Right forelimb (tissue), 1 donor: ENCODE measurements around the gene CLEC16A.
"Not testable (repeated sequence)": the region's sequence is repeated elsewhere in the genome, so short reads cannot be mapped to it uniquely, and the experiment has no call there.

Source experiments
- DNase-seq: peaks from one replicate; pipeline ENCODE4 v3.0.0-alpha.2; 2018

CLEC16A gene

DNA sequence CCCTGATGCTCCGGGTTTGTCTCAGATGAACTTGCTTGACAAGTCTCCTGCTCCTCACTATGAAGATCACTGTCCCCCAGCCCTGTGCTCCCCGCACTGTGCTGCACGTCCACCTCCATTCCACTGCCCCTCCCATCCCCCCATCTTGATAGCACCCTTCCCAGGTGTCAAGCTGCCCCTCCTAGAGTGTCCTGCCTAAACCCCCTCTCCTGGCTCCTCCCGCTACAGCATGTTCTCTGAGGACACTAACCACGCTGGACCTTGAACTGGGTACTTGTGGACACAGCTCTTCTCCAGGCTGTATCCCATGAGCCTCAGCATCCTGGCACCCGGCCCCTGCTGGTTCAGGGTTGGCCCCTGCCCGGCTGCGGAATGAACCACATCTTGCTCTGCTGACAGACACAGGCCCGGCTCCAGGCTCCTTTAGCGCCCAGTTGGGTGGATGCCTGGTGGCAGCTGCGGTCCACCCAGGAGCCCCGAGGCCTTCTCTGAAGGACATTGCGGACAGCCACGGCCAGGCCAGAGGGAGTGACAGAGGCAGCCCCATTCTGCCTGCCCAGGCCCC lies 20.6 kb upstream of the CLEC16A start:
- DNase-seq: no peak

DNA sequence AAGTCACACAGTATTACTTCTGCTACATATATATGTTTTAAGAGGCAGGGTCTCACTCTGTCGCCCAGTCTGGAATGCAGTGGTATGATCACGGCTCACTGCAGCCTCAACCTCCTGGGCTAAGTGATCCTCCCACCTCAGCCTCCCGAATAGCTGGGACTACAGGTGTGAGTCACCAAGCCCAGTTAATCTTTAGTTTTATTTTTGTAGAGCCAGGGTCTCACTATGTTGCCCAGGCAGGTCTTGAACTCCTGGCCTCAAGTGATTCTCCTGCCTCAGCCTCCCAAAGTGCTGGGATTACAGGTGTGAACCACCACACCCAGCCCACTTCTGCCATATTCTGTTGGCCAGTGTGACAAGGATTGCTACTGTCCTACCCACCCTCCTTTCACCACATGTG lies 19.1 kb upstream of the CLEC16A start:
- not testable (repeated sequence) for DNase-seq

DNA sequence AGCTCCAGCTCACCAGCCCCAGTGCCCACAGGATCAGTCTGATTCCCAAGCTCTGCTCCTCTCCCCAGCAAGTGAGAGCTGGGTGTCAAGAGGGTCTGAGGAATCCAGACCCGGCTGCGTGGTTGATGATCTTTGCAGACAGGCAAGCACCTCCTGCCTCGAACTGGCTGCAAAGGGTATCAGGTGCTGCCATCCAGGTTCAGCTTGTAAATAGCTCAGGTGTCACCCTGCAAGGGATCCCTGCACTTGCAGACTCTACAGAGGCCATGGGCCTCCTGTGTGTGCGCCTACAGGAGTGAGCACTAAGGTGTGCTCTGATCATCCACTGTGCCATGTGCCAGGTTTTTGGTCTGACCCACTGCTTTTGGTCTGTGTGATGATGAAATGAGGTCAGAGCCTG lies 18.3 kb upstream of the CLEC16A start:
- DNase-seq: no peak

GRCh38 chr16:10926867-10927266 lies 17.5 kb upstream of the CLEC16A start:
- no peak for DNase-seq

DNA sequence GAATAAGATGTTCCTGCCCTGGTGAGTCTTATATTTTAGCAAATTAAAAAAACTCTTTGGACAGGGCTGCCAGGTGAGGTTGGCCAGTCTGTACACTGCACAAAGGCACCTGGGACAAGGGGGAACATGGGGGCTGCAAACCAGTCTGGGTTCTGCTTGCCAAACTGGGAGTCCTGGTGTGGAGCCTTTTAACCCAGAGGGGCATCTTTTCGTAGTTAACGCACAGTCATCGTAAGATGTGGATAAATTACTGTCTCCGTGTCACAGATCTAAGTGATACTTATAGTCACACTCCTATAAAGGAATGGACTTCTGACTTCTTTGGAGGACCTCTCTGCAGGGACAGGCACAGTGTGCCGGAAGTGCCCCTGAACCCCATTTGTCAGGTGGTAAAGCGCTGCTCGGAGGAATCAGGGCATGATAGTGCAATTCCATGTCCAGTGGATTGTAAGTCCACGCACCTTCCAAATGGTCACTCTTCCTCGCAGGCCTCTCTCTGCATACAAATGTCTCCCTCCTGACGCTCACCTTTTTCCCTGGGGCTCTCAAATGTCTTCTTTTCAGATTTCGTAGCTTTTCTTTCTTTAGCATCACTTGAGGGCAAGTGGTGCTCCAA lies 16.8 kb upstream of the CLEC16A start:
- no peak for DNase-seq

GRCh38 chr16:10929097-10929496 lies 15.3 kb upstream of the CLEC16A start:
- DNase-seq: not testable (repeated sequence)

DNA sequence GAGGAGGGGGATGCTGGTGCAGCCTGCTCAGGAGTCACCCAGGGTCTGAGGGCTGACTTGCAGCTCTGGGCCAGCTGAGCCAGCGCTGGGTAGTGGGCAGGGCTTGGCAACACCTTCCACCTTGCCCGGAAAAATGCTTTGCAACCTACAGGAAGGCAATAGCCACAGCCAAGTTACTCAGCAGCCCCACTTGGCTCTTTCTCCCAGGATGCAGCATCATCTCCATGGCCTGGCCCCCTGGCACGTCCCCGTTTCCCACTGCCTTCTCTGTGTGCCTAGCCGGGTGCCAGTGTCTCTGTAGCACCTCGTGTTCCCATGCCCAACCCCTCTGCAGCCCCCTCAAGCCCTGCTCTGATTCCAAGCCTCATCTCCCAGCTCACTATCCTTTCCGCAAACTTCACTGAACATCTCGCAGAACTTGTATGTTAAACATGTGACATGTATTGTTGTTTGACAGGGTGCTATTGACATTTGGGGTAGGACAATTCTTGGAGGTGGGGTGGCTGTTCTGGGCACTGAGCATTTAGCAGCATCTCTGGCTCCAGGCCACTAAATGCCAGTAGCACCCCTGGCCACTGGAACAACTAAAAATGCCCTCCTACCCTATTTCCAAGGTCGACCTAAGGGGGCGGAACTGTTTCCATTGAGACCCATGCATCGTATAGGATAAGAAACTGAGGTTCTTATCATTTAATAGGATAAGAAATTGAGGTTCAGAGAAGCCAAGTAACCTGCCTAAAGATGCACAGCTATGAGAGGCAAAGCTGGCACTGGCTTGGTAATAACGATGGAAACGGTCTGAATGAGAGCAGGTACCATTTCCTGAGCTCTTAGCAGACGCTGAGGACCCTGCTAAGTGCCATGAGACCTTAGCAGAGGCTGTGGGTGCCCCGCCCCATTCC lies 14.3 kb upstream of the CLEC16A start:
- no peak for DNase-seq

DNA sequence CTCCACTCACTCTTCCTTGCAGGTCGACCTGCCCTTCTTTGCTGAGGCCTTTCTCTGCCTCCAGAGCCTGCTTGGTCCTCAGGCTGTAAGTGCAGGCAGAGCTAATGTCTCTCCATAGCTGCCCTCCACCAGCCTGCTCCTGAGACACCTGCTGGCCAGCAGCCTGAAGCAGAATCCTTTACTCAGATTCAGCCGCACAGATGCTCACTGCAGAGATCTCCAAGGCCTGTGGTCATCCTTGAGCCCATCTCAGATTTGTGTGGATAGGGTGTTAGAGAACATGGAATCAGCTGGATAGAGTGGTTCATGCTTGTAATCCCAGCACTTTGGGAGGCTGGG lies 13.6 kb upstream of the CLEC16A start:
- DNase-seq: no peak

DNA sequence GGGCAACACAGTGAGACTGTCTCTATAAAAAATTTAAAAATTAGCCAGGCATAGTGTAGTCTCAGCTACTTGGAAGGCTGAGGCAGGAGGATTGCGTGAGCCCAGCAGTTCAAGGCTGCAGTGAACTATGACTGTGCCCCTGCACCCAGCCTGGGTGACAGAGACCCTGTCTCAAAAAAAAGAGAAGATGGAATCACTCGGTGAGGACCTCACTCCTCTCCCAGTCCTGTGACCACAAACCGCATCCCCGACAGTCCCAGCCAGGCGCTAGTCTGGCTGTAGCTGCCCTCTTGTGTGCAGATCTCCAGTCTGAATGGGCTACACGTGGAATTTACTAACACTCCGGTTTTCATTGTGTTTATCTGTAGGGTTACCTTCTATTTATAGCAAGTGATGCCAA lies 13.2 kb upstream of the CLEC16A start:
- DNase-seq: no peak

DNA sequence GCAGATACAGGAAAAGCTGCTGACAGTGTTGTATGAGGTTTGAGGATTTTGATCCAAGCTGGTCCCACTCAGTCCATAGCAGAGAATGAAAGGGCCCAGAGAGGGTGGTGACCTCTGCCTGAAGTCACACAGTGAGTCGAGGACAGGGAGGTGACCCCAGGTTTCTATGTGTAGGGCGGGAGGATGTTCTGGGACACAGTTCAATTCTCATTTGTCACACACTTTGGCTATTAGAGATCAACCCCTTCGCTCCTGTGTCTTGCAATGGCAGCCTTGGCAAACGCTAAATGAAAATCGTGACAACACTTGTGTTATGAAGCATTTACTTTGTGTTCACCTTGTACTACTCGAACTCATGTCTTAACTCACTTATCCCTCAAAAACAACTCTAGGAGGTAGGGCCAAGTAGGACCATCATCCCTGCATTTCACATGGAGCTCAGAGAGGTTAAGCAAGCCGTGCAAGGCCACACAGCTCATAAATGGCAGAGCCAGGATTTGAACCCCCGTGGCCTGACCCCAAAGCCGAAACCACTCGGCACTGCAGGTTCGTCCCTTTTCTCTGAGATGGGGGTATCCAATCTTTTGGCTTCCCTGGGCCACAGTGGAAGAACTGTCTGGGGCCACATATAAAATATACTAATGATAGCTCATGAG lies 12.3 kb upstream of the CLEC16A start:
- DNase-seq: no peak

- no peak for DNase-seq
Measured at GRCh38 chr16:10932959-10933710, 11.2 kb upstream of the CLEC16A start.

DNA sequence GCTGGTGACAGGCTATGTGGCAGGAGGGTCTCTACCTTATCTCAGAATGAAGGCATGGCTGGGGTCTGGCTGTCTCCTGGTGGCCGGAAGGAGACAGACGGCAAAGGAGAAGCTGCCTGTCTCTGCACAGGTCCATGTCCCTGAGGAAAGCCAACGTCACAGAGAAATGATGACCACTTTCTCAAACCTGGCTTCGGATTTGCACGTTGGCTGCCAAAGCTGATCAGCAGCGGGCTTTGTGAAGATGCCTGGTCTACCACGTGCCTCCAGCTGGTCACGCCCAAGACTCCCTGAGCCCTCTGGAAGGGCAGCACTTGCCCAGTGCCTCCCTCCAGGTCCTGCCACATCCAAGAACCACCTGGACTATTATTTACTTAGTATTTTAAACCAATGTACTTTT lies 10.5 kb upstream of the CLEC16A start:
- DNase-seq: no peak

- no peak for DNase-seq
Measured at GRCh38 chr16:10934325-10935107, 9.8 kb upstream of the CLEC16A start.

GRCh38 chr16:10935226-10935915 lies 9.0 kb upstream of the CLEC16A start:
- no peak for DNase-seq

- no peak for DNase-seq
Measured at GRCh38 chr16:10936272-10936984, 7.9 kb upstream of the CLEC16A start.

DNA sequence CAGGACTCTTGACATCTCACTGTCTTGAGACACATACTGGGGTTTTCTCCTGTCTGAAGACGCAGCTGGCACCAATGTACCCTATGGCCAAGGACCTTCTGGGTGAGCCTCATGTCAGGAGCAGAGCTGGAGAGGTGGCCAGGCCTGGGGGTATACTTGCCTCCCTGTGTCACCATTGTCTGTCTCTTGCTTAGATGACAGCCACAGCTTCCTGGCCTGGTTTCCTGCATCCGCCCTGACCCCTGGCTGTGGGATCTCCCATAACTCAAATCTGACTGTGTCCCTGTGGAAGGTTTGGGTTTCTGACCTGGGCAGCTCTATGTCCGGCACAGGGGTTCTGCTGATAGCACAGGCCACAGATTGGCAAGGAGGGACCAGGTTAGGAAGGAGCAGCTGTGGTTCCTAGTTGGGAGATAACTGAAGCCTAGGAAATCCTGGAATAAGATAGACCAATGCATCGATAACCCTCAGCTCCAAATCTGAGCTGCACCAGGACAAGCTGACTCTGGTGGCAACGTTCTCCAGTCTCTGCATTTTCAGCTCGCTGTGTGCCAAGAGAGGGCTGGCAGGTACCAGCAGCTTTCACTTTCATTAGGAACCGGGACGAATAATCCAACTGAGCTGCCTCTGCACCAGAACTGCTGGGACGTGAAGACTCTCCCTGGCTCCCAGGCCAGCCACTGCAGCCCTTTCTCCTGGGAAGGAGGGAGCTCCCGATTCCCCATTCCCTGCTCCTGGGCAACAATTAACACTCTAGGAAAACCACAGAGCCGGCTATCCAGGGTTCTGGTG lies 7.1 kb upstream of the CLEC16A start:
- no peak for DNase-seq

GRCh38 chr16:10938321-10938720 lies 6.0 kb upstream of the CLEC16A start:
- no peak for DNase-seq

DNA sequence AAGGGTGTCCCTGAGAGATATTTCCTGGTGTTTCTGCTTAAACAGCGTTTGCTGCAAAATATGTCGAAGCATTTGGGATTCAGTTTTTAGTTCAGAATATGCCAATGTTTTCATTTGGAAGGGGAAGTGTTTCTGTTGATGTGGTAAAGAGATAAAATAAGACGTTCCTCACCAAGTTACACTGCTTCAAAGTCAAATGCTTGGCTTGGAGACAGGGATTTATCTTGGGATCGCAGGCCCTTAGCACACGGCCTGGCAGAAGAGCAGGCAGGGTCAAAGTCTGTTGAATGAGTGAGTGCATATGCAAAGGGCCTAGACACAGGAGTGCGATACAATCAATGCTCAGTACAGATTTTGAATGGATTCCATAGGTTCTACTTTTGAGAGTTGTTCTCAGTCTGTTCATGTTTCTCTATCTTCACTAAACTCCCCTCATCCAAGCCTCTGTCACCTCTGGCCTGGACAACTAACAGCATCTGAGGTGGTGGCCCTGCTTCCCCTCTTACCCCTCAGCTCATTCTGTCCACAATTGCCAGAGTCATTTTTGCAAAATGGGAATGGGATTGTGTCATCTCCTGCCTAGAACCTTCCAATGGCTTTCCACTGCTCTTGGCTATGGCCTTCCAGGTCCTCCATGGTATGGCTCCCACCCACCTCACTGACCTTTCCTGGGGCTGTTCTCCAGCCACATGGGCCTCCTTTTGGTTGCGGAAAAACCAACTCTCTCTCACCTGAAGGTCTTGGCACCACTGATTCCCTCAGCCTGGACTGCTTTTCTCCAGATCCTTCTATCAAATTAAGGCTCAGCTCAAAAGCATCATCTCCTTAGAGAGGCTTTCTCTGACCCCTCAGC lies 5.3 kb upstream of the CLEC16A start:
- no peak for DNase-seq

GRCh38 chr16:10939649-10940234 lies 4.6 kb upstream of the CLEC16A start:
- DNase-seq: no peak
